ENCODE results near the gene PPFIBP2.
"Not testable (repeated sequence)": the region's sequence is repeated elsewhere in the genome, so short reads cannot be mapped to it uniquely, and the experiment has no call there.

Gene PPFIBP2

DNA sequence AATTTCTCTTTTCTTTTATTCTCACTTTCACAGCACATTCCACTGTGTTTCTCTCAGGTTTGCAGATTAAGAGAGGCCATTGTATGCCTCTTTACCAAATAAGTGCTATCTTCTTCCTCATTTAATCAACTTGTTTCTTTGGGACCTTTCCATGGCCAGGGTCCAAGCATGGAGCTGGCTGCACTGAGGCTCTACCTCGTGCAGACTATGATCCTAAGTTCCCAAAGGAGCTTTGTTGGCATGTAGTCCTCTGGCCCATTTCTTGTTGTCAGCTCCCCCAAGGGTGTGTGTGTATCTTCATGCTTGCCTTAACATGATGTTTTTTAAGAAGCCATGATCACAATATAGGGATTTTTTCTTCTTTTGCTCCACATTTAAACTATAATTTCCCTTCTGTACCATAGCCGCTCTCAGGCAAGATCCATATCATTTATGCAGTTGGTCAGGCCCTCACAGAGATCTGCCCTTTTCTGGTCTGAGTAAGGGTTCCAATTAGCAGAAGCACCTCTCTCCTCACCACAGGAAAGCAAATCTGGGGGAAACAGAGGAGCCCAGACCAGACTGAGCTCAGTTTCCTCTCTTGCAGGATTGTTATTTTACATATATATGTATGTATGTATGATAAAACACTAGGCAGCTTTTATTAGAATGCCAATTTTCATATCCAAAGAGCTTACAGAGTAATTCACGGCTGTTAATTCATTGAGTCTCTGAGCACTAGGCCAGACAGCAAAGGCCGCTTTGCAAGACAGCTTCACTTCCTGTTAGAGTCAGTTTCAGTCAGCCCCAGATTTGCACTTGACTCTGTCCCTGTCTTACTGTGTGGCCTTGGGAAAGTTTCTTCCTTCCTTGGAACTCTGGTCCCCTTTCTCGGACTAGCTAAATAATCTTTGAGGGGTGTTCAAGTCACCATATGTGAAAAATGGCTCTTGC lies 125.2 kb downstream of the PPFIBP2 start:
- DNase-seq: no peak

- no peak for DNase-seq
Observed at GRCh38 chr11:7639643-7640025, 125.8 kb downstream of the PPFIBP2 start.

- DNase-seq: no peak
Observed at GRCh38 chr11:7640816-7641215, 127.0 kb downstream of the PPFIBP2 start.

GRCh38 chr11:7642747-7643146 lies 128.9 kb downstream of the PPFIBP2 start:
- no peak for DNase-seq

GRCh38 chr11:7643314-7643713 lies 129.5 kb downstream of the PPFIBP2 start:
- peak; percentile 56 for DNase-seq

GRCh38 chr11:7645206-7645605 lies 131.4 kb downstream of the PPFIBP2 start:
- DNase-seq: no peak

- no peak for DNase-seq
Observed at GRCh38 chr11:7646866-7647265, 133.1 kb downstream of the PPFIBP2 start.

DNA sequence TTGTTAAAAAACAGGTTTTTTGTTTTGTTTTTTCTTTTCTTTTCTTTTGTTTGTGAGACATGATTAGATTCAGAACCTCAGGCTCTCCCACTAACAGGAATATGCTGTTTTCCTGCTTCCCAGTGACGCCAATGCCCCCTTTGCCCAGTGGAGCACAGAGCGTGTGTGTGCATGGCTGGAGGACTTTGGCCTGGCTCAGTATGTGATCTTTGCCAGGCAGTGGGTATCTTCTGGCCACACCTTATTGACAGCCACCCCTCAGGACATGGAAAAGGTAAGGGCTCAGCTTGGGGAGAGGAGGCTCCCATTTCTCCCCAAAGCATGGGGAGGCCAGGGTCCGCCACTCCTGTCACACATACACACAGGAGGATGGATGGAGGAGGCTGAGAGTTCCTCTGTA lies 134.5 kb downstream of the PPFIBP2 start:
- DNase-seq: no peak

GRCh38 chr11:7651140-7651551 lies 137.3 kb downstream of the PPFIBP2 start:
- DNase-seq: no peak

- DNase-seq: no peak
Observed at GRCh38 chr11:7651700-7652099, 137.9 kb downstream of the PPFIBP2 start.

GRCh38 chr11:7654195-7654705 lies 140.5 kb downstream of the PPFIBP2 start:
- peak; percentile 66 for DNase-seq

GRCh38 chr11:7655253-7656217 lies 141.7 kb downstream of the PPFIBP2 start:
- no peak for DNase-seq

- no peak for DNase-seq
Observed at GRCh38 chr11:7656704-7657103, 142.9 kb downstream of the PPFIBP2 start.

DNA sequence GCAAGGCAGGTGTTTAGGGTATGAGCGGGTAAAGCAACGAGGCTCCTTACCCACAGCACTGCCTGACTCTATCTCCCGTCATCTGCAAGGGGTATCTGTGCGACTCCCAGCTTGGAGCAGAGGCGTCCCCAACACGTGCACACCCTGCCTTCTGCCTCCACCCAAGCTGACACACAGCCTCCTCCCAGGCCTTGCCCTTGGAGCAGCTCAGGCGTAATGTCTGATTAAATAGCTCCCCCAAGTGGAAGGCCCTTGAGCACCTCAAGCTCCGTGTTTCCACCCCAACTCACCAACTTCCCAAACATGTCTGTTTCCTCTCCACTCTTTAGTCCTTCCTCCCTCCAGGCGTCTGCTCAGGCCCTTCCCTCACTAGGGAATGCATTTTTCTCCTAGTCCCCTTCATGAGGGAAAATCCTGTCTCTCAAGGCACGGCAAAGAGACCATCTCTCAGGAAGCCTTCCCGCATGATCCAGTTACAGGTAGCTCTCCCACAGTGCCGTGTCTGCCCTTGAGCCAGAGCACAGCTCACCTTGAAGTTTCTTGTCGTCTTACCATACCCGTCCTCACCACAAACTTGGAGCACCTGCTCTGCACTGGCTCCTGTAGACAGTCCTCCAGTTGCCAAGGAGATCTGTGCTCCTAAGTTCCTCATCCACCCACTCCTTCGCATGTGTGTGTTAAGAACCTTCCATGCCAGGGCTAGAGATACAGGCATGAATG lies 143.7 kb downstream of the PPFIBP2 start:
- DNase-seq: peak; percentile 84

- not testable (repeated sequence) for DNase-seq
Observed at GRCh38 chr11:7663531-7663930, 149.7 kb downstream of the PPFIBP2 start.

- DNase-seq: no peak
Observed at GRCh38 chr11:7664867-7665266, 151.1 kb downstream of the PPFIBP2 start.

DNA sequence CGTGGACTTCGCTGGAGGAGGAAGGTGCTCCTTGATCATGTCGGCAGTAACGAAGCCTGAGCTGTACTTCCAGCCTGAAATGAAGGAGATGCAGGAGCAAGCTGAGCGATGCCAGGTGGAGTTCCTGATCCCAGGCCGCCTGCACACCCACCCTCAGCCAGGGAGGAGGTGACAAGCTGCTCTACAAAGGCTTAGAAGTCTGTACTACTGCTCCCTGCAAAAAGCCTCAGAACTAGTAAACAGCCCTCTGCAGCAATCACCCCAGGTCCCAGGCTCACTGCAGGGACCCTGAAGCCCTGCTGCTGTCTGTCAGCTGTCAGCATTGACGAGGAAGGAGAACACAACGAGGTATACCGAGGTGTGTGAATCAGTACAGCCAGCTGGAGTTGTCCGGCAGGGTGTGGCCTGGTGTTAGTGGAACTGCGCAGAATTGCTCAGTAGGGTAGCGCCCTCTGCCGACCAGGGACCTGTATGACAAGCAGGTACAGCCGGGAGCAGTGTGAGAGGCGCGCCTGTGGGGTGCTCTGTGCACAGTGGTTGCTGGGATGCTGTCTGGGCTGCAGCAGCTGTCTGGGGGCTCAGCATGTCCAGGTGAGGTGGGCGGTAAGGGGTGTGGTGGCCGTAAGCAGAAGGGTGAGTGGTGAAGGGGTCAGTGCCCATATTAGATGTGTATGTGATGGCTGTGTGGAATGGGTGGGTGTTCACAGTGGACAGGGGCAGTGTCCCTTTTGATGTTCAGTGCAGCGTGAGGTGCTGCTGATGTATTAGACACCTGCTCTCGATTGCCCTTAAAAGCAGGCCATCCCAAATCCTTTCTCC lies 151.9 kb downstream of the PPFIBP2 start:
- peak; percentile 78 for DNase-seq

GRCh38 chr11:7666292-7666866 lies 152.6 kb downstream of the PPFIBP2 start:
- no peak for DNase-seq

DNA sequence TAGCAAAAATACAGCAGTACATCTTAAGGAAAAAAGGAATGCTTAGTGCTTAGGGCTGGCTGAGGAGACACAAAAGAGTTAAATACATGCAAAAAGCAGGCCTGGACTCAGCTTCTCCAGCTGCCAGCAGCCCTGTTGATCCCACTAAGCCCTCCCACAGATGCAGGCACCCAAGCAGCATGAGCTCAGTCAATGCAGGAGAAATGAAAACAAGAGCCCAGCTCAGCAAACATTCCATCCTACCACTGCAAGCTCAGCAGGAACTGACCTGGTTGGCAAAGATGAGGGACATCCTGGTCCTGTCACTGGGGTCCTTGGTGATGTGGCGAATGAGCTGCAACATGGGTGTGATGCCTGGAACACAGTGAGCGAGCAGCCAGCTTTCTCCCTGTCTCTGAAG lies 153.7 kb downstream of the PPFIBP2 start:
- no peak for DNase-seq

- DNase-seq: no peak
Observed at GRCh38 chr11:7668464-7668863, 154.7 kb downstream of the PPFIBP2 start.

GRCh38 chr11:7668911-7669310 lies 155.1 kb downstream of the PPFIBP2 start:
- DNase-seq: no peak

All from eye (tissue), 1 donor.